Hematopoietic multipotent progenitor cell treated with erythropoietin and hydrocortisone succinate and interleukin-3 and kit ligand, for 17 days (in vitro differentiated cells): ENCODE data around the gene CLDN16.
A peak's percentile ranks its signal among the peaks of the same experiment; 100 is the strongest.

Experiments
- DNase-seq: peaks from one replicate; pipeline ENCODE4 v3.0.0-alpha.2; 2015; ENCODE audit warnings: low spot score

Gene CLDN16

GRCh38 chr3:190380184-190380583, 7.8 kb upstream of the CLDN16 start:
- no peak for DNase-seq

- no peak for DNase-seq
These were observed 6.5 kb upstream of the CLDN16 start for GRCh38 chr3:190381441-190381840.

GRCh38 chr3:190382082-190382481, 5.9 kb upstream of the CLDN16 start:
- DNase-seq, result no peak

GRCh38 chr3:190384309-190384756, 3.6 kb upstream of the CLDN16 start:
- no peak for DNase-seq

- no peak for DNase-seq
These were observed 2.0 kb upstream of the CLDN16 start for GRCh38 chr3:190385731-190386688.

GRCh38 chr3:190388703-190389102, 740 bp downstream of the CLDN16 start:
- DNase-seq, result no peak

GRCh38 chr3:190396001-190396400, 8.0 kb downstream of the CLDN16 start:
- no peak for DNase-seq

GRCh38 chr3:190397889-190398288, 9.9 kb downstream of the CLDN16 start:
- DNase-seq, result no peak

GRCh38 chr3:190399677-190400076, 11.7 kb downstream of the CLDN16 start:
- DNase-seq, result no peak

- no peak for DNase-seq
These were observed 14.0 kb downstream of the CLDN16 start for GRCh38 chr3:190401963-190402362.

- no peak for DNase-seq
These were observed 16.8 kb downstream of the CLDN16 start for GRCh38 chr3:190404715-190405114.

GRCh38 chr3:190414297-190414696, 26.3 kb downstream of the CLDN16 start:
- no peak for DNase-seq

- DNase-seq, result no peak
These were observed 36.1 kb downstream of the CLDN16 start for GRCh38 chr3:190424108-190424477.

GRCh38 chr3:190424478-190425439, 36.8 kb downstream of the CLDN16 start:
- DNase-seq, result peak; percentile 15

- DNase-seq, result no peak
These were observed 37.9 kb downstream of the CLDN16 start for GRCh38 chr3:190425833-190426232.

- DNase-seq, result no peak
These were observed 39.0 kb downstream of the CLDN16 start for GRCh38 chr3:190426806-190427507.

- DNase-seq, result no peak
These were observed 41.7 kb downstream of the CLDN16 start for GRCh38 chr3:190429681-190430080.

GRCh38 chr3:190430906-190431305, 42.9 kb downstream of the CLDN16 start:
- no peak for DNase-seq

GRCh38 chr3:190432216-190432615, 44.3 kb downstream of the CLDN16 start:
- DNase-seq, result no peak

- DNase-seq, result no peak
These were observed 45.7 kb downstream of the CLDN16 start for GRCh38 chr3:190433626-190434025.

- no peak for DNase-seq
These were observed 47.7 kb downstream of the CLDN16 start for GRCh38 chr3:190435618-190436017.

- no peak for DNase-seq
These were observed 48.4 kb downstream of the CLDN16 start for GRCh38 chr3:190436331-190436730.
